Adipose tissue (tissue), 3 donors: ENCODE results near the gene FAM180A. TPM values are rescaled to one million over a fixed set of nuclear protein-coding genes. Genes with fewer than 3 reads are reported as not detected.
"Not testable (repeated sequence)": the region's sequence is repeated elsewhere in the genome, so short reads cannot be mapped to it uniquely, and the experiment has no call there.

Source experiments
- H3K27ac ChIP-seq: one replicate; pipeline ENCODE4 v1.5.1; 2013; ENCODE audit warnings: low read depth, low read length
- WGBS, 3 donors: extraction: QIAGEN DNeasy Blood & Tissue Kit; methylation state at CpG; one replicate each; pipeline ENCODE4 v1.1.7; 2013; 5-methylcytosine and 5-hydroxymethylcytosine counted together
- polyA plus RNA-seq, 3 donors: library from polyadenylated mRNA; stranded (reverse); fragments of 200-250 nt; gene quantifications; one replicate each; pipeline ENCODE4 v1.2.3, GENCODE V29; 2013
- donor health status: healthy with polysubstance abuse.
- donor health status: Bipolar disorder and iron deficiency.
- donor health status: healthy.

The FAM180A gene
- polyA plus RNA-seq, result 1 to 10 TPM in 2 of 3 donors, under 1 TPM in 1; 0.07 to 2.2 (median 2.2) TPM

DNA sequence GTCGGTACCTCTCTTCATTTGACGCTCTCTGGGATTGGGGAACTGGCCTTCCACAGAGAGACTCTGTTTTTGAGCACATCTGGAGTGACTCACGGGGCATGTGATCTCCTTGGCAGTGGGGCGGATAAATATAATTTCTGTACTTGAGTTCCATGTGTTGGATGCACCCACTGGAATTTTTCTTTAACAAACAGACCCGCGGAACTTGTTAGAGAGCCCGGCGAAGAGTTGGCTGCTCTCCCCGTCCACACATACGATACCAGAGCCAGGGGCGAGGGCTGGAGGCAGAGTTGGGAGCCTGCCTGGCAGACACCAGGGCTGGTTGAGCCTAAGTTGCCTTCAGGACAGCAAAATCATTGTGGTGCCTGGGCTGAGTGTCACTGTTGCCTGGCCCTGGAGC is at the start of gene FAM180A:
Gene FAM180A (minus strand): TSS at position 44 of the 400 bp plus-strand sequence. CDS start 233 bp downstream, outside the sequence.
- 64 to 70% (median 69%) methylated on average over 11 of the region's 11 CpGs for WGBS, 3 donors

DNA sequence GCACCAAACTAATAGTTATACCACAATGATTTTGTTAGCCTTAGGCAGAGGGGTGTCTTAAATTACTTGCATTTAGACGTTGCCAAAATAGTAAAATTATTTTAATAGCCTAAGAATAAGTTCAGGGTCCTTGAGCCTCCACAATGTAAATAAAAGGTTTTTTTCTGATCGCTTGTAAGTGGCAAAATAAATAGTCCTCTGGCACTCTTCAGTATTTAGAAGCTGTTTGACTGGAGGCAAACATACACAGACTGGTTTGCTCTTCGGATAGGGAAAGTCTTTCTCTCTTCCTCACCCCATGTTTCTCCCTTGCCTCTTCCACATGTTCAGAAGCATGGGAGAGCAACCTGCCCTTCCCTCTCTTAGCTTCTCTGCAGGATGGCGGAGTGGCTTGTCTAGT is 49.5 kb upstream of the FAM180A start:
- no peak overlapping the region for H3K27ac ChIP-seq
- WGBS, 3 donors, result 46 to 86% (median 82%) methylated on average over 4 of the region's 4 CpGs

More for the DNA sequence above, at the start of gene FAM180A:
- H3K27ac ChIP-seq, result no peak within 1 kb of the TSS

DNA sequence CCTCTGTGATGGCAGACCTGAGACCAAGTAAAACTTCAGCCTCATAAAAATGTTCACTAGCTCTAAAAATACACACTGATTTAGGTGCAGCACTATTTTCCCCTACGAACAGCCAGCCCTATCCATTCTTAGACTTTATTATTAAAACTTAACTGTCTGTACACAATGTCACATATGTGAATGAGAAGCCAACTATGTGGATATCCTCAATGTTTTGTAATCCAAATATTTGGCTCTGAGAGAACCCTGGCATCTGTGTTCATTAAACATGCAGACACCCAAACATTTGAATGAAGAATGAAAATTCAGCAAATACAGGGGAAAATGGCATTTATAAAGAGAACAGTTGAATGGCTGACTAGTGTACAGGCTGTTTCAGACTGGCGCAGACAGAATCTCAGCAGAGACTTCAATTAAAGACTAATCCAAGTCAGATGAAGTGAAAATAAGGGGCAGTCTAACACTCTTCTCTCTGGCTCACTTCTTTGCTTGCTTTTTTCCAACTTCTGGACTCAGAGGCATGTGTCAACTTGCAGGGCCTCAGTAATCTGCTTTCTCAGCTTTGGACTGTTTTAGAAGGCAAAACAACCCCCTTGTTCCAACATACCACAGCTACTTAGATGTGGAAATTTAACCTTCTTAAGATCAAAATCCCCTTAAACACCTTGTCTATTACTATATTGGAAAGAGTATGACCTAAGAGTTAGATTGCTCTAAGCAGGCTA is 47.4 kb upstream of the FAM180A start:
- no peak overlapping the region for H3K27ac ChIP-seq
- WGBS, 3 donors, result 86 to 94% (median 92%) methylated on average over 2 of the region's 2 CpGs

DNA sequence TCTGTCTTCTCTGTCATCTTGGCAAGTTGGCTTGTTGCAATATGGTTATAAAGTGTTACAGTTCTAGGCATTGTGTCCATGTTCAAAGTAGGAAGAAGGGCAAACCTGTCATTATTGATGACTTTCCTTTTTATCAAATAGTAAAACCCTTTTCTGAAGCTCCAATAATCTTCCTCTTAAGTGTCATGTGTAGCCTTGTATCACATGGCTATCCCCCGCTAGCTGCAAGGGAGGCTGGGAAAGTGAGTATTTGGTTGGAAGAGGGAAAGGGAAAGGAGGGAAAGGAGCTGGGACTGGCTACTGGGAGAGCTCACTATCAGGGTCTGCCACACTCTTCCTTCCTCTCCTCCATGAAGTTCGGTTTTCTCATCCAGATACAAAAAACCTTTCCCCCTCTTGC is 45.2 kb upstream of the FAM180A start:
- 84 to 98% (median 91%) methylated on average over 2 of the region's 2 CpGs for WGBS, 3 donors
- no peak overlapping the region for H3K27ac ChIP-seq

DNA sequence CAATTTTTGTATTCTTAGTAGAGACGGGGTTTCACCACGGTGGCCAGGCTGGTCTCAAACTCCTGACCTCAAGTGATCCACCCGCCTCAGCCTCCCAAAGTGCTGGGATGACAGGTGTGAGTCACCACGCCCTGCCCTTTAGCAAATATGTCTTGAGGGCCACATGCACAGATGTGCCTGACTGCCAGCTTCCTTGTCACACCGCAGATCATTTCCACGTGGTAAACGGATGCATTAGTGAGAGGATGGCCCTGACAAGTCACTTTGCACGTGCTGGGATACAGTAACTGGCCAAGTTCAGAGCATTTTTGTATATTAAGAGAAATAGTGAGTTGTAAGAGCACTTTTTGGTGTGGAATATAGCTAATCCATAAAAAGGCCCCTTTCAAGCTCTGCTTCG is 44.3 kb upstream of the FAM180A start:
- 83 to 87% (median 85%) methylated on average over 9 of the region's 9 CpGs for WGBS, 3 donors
- no peak overlapping the region for H3K27ac ChIP-seq

DNA sequence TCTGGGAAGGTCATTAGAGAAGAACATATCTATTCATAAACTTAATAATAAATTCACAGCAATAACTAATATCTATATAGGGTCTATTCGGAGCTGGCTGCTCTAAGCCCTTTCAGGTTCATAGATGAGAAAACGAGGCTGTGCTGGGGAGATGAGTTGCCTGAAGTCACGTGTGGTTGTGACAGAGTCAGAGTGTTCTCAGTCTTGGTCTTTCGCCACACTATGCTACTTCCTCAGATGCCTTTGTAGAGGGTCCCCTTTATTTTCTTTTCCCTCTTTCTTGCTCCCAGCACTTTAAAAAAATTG is 43.7 kb upstream of the FAM180A start:
- WGBS, 3 donors, result 39 to 59% (median 40%) methylated on average over 4 of the region's 4 CpGs

DNA sequence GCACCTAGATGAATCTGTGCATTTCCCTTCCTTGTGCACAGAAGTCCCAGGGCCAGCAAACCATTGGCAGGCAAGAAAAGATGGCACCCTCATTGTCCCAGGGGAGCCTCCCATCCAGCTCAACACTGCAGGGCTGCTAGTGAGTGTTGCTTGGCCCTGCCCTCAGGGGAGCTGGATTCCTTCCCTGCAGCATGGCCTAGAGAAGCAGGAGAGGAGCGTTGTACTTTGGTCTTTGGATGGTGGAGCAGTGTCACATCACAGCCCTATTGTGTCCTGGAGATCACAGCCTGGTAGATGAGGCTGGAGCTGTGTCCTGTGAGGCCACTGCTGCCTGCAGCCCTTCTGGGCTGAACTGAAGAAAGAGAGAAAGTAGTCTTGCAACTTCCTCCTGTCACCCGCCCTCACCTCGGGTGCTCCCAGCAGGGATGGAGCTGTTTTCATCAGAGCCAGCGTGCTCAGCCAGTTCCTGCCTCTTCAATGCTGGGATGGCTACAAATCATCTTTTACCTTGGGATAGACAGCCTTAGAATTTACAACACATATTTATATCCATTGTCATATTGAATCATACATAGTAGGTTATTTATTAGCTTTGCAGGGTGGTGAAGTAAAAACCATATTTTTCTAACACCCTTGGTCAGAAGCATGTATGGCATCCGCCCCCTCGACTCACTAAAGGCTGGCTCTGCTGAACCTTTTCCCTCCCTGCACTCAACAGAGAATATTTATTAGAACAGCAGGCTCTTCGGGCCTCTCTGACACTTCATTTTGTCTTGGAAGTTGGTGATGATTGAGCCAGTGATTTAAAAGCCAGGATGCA is 43.1 kb upstream of the FAM180A start:
- H3K27ac ChIP-seq, result no peak overlapping the region
- WGBS, 3 donors, result 52 to 62% (median 58%) methylated on average over 7 of the region's 7 CpGs

More for the DNA sequence above, 43.7 kb upstream of the FAM180A start:
- no peak overlapping the region for H3K27ac ChIP-seq

DNA sequence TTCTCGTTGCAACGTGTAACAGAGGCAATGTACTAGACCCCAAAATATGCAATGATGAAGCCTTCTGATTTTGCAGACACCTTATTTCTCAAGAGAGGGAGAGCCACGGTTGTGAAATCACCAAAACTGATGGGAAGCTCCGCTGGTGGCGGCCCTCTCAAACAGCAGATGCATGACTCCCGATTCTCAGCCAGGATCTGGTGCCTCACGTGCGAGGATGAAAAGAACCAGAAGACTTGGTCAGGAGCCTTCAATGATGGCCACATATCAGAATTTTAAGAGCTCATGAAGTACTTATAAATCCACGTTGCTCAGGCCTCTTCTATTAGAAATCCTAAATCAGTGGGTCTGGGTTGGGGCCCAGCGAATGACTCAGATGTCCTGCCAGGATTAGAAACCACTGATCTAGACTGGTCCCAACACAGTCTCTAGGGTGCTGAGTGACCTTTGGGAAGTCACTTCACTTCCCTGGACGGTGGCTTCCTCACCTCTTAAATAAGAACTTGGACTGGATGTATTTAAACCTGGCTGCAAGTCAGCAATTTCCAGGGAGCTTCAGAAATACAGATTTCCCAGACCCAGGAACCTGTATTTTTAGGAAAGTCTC is 41.9 kb upstream of the FAM180A start:
- 67 to 89% (median 70%) methylated on average over 11 of the region's 11 CpGs for WGBS, 3 donors
- H3K27ac ChIP-seq, result no peak overlapping the region

DNA sequence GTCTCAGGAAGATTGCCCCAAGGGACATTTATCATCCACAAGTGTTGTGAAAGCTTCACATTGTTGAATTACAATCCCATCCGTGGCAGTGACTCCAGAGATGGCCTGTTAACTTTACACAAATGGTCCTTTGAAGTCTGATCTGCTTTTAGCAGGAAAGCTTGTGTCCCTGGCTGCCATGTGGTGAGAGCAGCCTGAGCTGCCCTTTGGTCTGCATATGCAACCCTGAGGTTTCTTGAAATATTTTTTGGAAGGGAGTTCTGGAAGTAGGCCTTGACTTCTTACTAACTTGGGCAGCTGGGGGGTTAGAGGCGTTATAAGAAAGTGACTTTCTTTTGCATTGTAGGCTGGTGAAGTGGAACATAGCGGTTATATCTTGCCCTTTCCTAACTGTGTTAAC is 41.3 kb upstream of the FAM180A start:
- no peak overlapping the region for H3K27ac ChIP-seq
- WGBS, 3 donors, result 66 to 72% (median 69%) methylated on average over 3 of the region's 3 CpGs

DNA sequence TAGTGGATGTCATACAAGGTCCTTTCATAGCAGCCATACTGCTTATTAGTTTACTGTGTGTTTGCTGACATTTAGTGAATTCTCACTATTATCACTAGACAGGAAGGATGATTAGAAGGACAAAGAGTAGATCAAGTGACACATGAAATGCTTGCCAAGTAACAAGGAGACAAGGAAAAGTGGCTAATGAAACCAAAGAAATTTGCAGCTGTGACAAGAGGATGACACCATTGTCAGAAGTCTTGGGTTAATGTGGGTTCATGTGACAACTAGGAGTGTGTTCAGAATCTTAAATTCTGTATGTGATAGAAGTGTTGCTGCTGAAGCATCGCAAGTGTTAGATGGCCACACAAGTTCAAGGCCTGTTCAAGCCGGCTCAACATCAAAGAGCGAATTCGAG is 40.8 kb upstream of the FAM180A start:
- 74 to 90% (median 89%) methylated on average over 4 of the region's 4 CpGs for WGBS, 3 donors
- H3K27ac ChIP-seq, result no peak overlapping the region

DNA sequence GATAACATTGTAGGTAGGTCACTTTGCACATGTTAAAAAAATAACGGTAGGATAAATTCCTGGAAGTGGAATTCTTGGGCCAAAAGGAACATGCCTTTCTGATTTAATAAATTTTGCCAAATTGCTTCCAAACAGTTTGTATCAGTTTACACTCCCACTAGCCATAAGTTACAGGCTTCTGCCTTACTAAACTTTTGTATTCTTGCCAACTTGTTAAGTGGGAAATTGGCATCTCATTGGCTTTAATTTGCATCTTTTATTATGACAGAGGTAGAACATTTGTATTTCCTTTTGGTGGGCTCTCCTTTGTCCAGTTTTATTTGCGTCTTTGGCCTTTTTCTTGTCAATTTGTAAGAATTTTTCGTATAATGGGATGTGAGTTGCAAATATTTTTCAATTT is 38.3 kb upstream of the FAM180A start:
- WGBS, 3 donors, result 66 to 77% (median 67%) methylated on average over 3 of the region's 3 CpGs

DNA sequence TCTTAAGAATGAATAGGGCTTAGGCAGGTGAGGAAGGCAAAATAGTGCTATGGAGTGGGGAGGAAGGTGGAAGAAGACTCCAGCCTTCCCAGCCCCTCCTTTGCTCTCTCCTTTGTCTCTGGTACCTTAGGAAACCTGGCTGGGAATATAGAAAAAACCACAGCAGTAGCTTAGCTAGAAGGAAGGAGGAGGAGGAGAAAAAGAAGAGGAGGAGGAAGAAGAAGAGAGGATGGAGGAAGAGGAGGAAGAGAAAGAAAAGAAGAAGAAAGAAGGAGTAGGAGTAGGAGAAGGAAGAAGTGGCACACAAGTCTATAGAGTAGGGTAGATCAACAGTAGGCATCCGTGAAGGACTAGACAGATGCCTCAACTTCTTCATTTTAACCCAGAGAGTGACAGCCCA is 36.5 kb upstream of the FAM180A start:
- WGBS, 3 donors, result 70 to 100% (median 85%) methylated on average over 1 of the region's 1 CpG
- no peak overlapping the region for H3K27ac ChIP-seq

More for the DNA sequence above, 38.3 kb upstream of the FAM180A start:
- no peak overlapping the region for H3K27ac ChIP-seq

DNA sequence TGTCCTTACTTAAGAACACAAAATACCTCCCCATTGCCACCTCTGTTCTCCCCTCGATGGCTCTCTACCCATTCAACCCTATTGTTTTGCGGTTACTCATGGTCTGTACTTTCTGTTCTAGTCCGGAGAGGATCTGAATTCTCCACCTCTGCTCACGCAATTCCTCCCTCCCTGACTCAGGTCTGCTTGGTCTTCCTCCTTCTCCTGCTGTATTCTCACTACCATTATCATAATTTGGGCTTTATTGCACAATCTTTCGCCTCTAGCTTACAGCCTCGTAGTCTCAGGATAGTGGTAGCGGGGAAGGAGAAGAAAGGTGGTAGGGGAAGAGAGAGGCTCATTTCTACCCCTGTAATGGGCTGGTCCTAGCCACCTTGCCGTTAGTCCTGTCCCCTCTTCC is 35.4 kb upstream of the FAM180A start:
- 74 to 81% (median 75%) methylated on average over 8 of the region's 8 CpGs for WGBS, 3 donors
- no peak overlapping the region for H3K27ac ChIP-seq

DNA sequence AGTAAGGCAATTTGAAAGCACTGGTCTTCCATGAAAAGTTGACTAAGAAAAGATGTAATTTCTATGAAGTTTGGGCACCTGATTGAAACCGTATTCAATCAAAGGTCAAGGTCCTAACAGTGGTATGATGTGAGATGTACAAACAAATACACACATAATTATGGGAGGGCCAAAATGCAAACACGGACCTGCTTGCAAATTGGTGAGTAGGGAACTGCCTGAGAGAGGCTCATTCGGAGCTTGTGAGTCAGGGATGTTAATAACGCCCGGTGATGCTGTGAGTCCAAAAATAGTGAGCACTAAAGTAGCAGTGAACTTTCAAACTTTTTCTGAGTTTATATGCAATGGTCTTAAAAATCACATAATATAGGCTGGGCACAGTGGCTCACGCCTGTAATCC is 34.2 kb upstream of the FAM180A start:
- H3K27ac ChIP-seq, result no peak overlapping the region
- 78 to 92% (median 89%) methylated on average over 6 of the region's 6 CpGs for WGBS, 3 donors

DNA sequence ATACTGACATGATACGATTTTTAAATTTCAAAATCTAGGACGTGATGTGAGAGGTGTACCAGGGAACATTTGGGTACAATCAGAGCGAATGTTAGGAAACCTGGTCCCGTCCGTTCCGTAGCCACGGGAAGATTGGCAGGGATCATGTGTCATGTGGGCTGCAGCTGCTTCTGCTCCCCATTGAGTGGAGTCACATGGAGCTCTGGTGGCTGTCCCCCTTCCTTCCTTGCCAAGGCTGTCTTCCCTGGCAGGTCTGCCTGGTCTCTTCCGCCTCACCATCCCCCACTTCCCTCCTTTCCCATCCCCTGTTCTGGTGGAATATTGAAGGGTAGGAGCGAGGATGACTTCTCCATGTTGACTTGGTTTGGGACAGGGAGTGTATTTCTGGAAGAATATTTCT is 33.8 kb upstream of the FAM180A start:
- no peak overlapping the region for H3K27ac ChIP-seq
- 80 to 90% (median 82%) methylated on average over 9 of the region's 9 CpGs for WGBS, 3 donors

DNA sequence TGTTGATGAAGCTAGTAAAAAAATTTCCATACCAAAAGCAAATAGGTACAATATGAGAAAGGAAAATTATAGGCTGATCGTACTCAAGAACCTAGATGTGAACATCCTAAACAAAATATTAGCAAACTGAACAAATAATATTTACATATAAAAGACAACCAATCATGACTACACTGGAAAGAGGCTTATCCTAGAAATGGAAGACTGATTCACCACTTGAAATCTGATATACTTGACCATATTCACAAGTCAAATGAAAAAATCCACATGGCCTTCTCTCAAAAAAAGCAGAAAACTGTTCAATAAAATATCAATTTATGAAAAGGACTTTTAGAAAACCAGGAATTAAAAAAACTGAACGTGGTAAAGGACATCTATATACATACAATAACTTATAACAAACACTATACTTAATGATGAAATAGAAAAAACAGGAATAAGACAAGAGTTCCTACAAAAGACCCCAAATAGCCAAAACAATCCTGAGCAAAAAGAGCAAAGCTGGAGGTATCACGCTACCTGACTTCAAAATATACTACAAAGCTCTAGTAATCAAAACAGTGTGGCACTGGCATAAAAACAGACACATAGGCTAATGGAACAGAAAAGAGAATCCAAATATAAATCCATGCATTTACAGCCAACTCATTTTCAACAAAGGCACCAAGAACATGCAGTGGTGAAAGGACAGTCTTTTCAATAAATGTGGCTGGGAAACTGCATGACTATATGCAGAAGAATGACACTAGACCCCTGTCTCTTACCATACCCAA is 29.2 kb upstream of the FAM180A start:
- WGBS, 3 donors, result 82 to 96% (median 90%) methylated on average over 3 of the region's 3 CpGs
- no peak overlapping the region for H3K27ac ChIP-seq

DNA sequence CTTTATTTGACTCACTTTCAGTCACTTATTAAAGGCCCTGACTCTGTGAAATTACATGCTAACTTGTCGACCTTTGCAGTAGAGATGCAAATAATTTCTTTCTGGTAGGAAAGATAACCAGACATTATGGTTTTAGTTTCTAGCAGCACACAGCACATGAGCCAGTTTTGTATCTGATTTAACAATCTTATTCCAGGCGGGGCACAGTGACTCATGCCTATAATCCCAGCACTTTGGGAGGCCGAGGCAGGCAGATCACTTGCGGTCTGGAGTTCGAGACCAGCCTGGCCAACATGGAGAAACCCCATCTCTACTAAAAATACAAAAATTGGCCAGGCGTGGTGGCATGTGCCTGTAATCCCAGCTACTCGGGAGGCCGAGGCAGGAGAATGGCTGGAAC is 27.3 kb upstream of the FAM180A start:
- not testable (repeated sequence) for H3K27ac ChIP-seq
- WGBS, 3 donors, result 92 to 95% (median 93%) methylated on average over 8 of the region's 8 CpGs

DNA sequence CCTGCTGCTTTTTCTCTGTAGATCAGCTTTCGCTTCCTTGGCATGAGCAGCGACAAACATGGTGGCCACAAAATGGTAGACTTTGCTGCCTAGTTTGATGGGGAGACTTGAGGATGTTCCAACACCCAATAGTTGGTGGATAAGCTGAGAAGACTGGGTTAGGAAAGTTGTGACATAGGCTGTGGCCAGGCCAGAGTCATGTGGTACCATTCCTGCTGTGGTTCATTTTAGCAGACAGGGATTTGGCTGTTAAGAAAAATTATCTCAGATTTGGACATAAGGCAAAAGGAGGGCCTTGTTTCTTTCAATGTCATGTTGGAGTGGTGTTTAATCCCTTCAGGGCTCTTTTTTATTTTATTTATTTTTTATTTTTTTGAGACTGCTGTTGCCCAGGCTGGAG is 26.6 kb upstream of the FAM180A start:
- 98 to 100% (median 100%) methylated on average over 2 of the region's 2 CpGs for WGBS, 3 donors
- no peak overlapping the region for H3K27ac ChIP-seq

DNA sequence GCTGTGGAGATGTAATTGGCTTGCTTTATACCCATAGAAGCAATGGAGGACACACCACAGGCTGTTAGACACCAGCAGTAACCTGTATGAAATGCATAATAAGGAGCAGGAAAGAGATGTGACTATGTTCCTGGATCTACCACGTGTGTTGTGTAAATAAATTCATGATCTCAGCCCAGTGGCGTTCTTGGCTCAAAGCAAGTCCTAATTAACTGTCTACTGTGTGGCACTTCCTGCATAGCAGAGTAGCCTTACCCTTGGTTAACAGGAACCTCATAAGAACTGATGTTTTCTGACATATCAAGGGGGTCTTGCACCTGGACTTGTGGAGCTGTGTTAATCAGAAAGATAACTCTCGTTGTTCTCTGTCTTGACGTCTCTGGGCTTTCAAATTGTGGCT is 25.7 kb upstream of the FAM180A start:
- H3K27ac ChIP-seq, result no peak overlapping the region
- 22 to 55% (median 53%) methylated on average over 4 of the region's 4 CpGs for WGBS, 3 donors
